ENCODE results near the gene NEU3. TPM values are rescaled to one million over a fixed set of nuclear protein-coding genes. Genes with fewer than 3 reads are reported as not detected.

Gene NEU3, protein sequence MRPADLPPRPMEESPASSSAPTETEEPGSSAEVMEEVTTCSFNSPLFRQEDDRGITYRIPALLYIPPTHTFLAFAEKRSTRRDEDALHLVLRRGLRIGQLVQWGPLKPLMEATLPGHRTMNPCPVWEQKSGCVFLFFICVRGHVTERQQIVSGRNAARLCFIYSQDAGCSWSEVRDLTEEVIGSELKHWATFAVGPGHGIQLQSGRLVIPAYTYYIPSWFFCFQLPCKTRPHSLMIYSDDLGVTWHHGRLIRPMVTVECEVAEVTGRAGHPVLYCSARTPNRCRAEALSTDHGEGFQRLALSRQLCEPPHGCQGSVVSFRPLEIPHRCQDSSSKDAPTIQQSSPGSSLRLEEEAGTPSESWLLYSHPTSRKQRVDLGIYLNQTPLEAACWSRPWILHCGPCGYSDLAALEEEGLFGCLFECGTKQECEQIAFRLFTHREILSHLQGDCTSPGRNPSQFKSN
- 4.2 and 9.5 TPM in 2 replicates for total RNA-seq

GRCh38 chr11:74988541-74989259 is at the start of gene NEU3:
NEU3 (plus strand) TSS chr11:74988933; CDS start chr11:74989061, 128 bp downstream.

GRCh38 chr11:74948898-74949752 is 39.6 kb upstream of the NEU3 start, which contains the start of the genes SPCS2 and XRRA1:
SPCS2 (plus strand) TSS chr11:74949266; CDS start chr11:74949286, 20 bp downstream.
XRRA1 (minus strand) TSS chr11:74949091; CDS start chr11:74940878, 8,213 bp downstream.

Other genes with a start within 250 kb of the NEU3 start
- 21.4 and 23.9 TPM in 2 replicates for gene RNF169, start 240.1 kb upstream of the NEU3 start, total RNA-seq
- 1.6 and 15.2 TPM in 2 replicates for gene XRRA1, start 39.8 kb upstream of the NEU3 start, total RNA-seq
- 8.6 and 31.7 TPM in 2 replicates for gene SPCS2, start 39.7 kb upstream of the NEU3 start, total RNA-seq
- gene OR2AT4, start 107.9 kb downstream of the NEU3 start, total RNA-seq = not detected in 2 replicates
- 0.81 and 19.8 TPM in 2 replicates for gene SLCO2B1, start 162.2 kb downstream of the NEU3 start, total RNA-seq